PC-3 (cell line): Measurements from ENCODE around the gene RFLNA. TPM values are rescaled to one million over a fixed set of nuclear protein-coding genes. Genes with fewer than 3 reads are reported as not detected.

ENCODE experiments used
- ATAC-seq: fragments of 200-7000 bp; cut with Tn5 transposase; 2 replicates; pipeline ENCODE4 v1.9.1; 2020; ENCODE audit warnings: mild to moderate bottlenecking, moderate library complexity
- BruUV-seq: library from RNA; stranded (reverse); fragments of 400-500 nt; replicated peaks from 2 replicates; lab custom pipeline; 2021; lab: Mats Ljungman, UMichigan
- CTCF ChIA-PET: fragments of 300-600 bp; sonication (Branson Sonifier 250); formaldehyde crosslinking; loops from one replicate; lab custom pipeline; 2022; ENCODE audit warnings: antibody characterized with exemption; lab: Charles Lee
- POLR2A ChIA-PET: fragments of 300-600 bp; sonication (Branson Sonifier 250); formaldehyde crosslinking; loops from one replicate; lab custom pipeline; 2022; ENCODE audit warnings: antibody characterized with exemption; ENCODE audit not compliant: unreplicated experiment; lab: Charles Lee
- DNase-seq: peaks from one replicate; pipeline ENCODE4 v3.0.0-alpha.2; 2015
- H2AFZ ChIP-seq: fragments of 300-600 bp; sonication (generic); 2 replicates; pipeline ENCODE4 v1.6.0; 2016; ENCODE audit warnings: antibody characterized with exemption, low read length
- H3F3A ChIP-seq: fragments of 300-600 bp; sonication (generic); one replicate; pipeline ENCODE4 v1.6.0; 2017; ENCODE audit warnings: antibody characterized with exemption, low read length, control low read depth, mild to moderate bottlenecking; ENCODE audit not compliant: unreplicated experiment
- H3K27ac ChIP-seq: fragments of 300-600 bp; sonication (generic); 2 replicates; pipeline ENCODE4 v1.5.1; 2016; ENCODE audit warnings: mild to moderate bottlenecking, low read length
- H3K27me3 ChIP-seq: fragments of 300-600 bp; sonication (generic); 2 replicates; pipeline ENCODE4 v1.6.1; 2016; ENCODE audit warnings: low read length, mixed read lengths
- H3K36me3 ChIP-seq: fragments of 300-600 bp; sonication (generic); 2 replicates; pipeline ENCODE4 v1.6.1; 2016; ENCODE audit warnings: low read depth, mixed run types, low read length, mixed read lengths
- H3K4me1 ChIP-seq: fragments of 300-600 bp; sonication (generic); 2 replicates; pipeline ENCODE4 v1.5.1; 2016; ENCODE audit warnings: low read length; ENCODE audit not compliant: insufficient read depth
- H3K4me2 ChIP-seq: fragments of 300-600 bp; sonication (generic); 2 replicates; pipeline ENCODE4 v1.6.0; 2016; ENCODE audit warnings: low read length
- H3K4me3 ChIP-seq: fragments of 300-600 bp; sonication (generic); 2 replicates; pipeline ENCODE4 v1.5.1; 2016; ENCODE audit warnings: mild to moderate bottlenecking, low read length, mixed read lengths
- H3K79me2 ChIP-seq: fragments of 300-600 bp; sonication (generic); 2 replicates; pipeline ENCODE4 v1.6.1; 2017; ENCODE audit warnings: low read length, mixed read lengths
- H3K9ac ChIP-seq: fragments of 300-600 bp; sonication (generic); 2 replicates; pipeline ENCODE4 v1.6.0; 2016; ENCODE audit warnings: mild to moderate bottlenecking, low read length
- H3K9me2 ChIP-seq: fragments of 300-600 bp; sonication (generic); replicated peaks from 2 replicates; pipeline ENCODE4 v1.6.1; 2016; ENCODE audit warnings: mixed run types, low read length, mixed read lengths
- H3K9me3 ChIP-seq: fragments of 300-600 bp; sonication (generic); 2 replicates; pipeline ENCODE4 v1.6.1; 2016; ENCODE audit warnings: low read length, mixed read lengths
- H4K20me1 ChIP-seq: fragments of 300-600 bp; sonication (generic); 2 replicates; pipeline ENCODE4 v1.6.1; 2016; ENCODE audit warnings: low read length, mixed read lengths
- EZH2 ChIP-seq: fragments of 300-600 bp; sonication (generic); IDR thresholded peaks from one replicate; pipeline ENCODE4 v1.6.1; 2017; ENCODE audit warnings: antibody characterized with exemption, mild to moderate bottlenecking, low read length; ENCODE audit not compliant: unreplicated experiment
- EZH2phosphoT487 ChIP-seq: fragments of 300-600 bp; sonication (generic); IDR thresholded peaks from 2 replicates; pipeline ENCODE4 v1.6.1; 2018; ENCODE audit warnings: mild to moderate bottlenecking, antibody characterized with exemption, low read length, borderline replicate concordance
- intact Hi-C: fragments of 100-400 bp; cut with micrococcal nuclease; formaldehyde crosslinking; loops from 2 replicates; pipeline ENCODE4 v1.9.0; 2023
- total RNA-seq: library from RNA; depleted of rRNA; stranded (reverse); fragments of >200 nt; gene quantifications from 2 replicates; pipeline ENCODE4 v1.2.3, GENCODE V29; 2014
- TF ChIP-seq, protein P1 (sequence below): fragments of 300-600 bp; sonication (generic); conservative IDR thresholded peaks from 2 replicates; pipeline ENCODE4 v1.5.1; 2017; ENCODE audit warnings: antibody characterized with exemption, low read depth, mild to moderate bottlenecking, low read length

The RFLNA gene
- total RNA-seq, 1 experiment from 2014 or later: not detected

DNA sequence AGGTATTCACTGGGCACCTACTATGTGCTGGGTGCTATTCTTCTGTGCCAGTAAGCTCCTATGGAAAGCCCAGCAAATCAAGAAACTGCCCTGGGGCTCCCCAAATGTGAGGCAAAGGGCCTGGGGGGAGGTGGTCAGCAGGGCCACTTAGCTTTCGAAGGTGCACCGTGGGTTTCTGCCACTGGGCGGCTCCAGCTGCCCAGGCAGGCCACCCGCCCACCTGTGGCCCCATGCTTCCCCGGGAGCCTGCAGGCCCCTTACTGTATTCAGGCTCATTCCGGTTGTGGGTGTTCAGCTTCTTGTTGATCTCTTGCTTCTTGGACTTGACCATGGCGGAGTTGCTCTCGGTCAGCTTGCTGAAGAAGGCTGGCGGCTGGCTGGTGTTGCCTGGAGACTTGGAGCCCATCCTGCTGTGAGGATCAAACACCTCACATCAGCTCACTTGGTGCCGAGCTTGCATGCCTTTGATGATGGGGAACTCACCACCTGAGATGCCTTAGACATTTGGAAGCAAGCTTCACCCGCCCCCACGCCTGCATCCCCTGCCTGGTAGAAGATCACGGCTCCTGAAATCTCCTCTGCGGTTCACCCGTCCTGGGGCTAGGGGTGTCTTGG lies 37.3 kb downstream of the RFLNA start:
- ChIA-PET CTCF (no interaction called here), POLR2A (no interaction called here)
- Histone ChIP-seq H3K27ac (no peak overlapping the region), H3K27me3 (no peaks in the 10 kb centered on the region), H3K4me3 (no peak overlapping the region), H3K4me2 (no peak overlapping the region), H3K9me2 (no peaks in the 10 kb centered on the region), H3K36me3 (peaks cover 93% of the 10 kb centered on the region), H3K79me2 (no peaks in the 10 kb centered on the region), H3F3A (no peaks in the 10 kb centered on the region), H3K4me1 (no peaks in the 10 kb centered on the region), H2AFZ (no peak overlapping the region), H4K20me1 (0 out of 2 replicates have a peak, but pooled peaks cover 6% of the 10 kb centered on the region), H3K9me3 (no peaks in the 10 kb centered on the region), H3K9ac (no peak overlapping the region)
- intact Hi-C loops: no loop called here
- no TSS peak for BruUV-seq
- ATAC-seq (peak; percentile 38; the same call in 1 of the 2 replicates), DNase-seq (peak; percentile 26)
- TF ChIP-seq, protein P1, sequence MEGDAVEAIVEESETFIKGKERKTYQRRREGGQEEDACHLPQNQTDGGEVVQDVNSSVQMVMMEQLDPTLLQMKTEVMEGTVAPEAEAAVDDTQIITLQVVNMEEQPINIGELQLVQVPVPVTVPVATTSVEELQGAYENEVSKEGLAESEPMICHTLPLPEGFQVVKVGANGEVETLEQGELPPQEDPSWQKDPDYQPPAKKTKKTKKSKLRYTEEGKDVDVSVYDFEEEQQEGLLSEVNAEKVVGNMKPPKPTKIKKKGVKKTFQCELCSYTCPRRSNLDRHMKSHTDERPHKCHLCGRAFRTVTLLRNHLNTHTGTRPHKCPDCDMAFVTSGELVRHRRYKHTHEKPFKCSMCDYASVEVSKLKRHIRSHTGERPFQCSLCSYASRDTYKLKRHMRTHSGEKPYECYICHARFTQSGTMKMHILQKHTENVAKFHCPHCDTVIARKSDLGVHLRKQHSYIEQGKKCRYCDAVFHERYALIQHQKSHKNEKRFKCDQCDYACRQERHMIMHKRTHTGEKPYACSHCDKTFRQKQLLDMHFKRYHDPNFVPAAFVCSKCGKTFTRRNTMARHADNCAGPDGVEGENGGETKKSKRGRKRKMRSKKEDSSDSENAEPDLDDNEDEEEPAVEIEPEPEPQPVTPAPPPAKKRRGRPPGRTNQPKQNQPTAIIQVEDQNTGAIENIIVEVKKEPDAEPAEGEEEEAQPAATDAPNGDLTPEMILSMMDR: peak; percentile 53
- TF ChIP-seq EZH2phosphoT487: no peak

DNA sequence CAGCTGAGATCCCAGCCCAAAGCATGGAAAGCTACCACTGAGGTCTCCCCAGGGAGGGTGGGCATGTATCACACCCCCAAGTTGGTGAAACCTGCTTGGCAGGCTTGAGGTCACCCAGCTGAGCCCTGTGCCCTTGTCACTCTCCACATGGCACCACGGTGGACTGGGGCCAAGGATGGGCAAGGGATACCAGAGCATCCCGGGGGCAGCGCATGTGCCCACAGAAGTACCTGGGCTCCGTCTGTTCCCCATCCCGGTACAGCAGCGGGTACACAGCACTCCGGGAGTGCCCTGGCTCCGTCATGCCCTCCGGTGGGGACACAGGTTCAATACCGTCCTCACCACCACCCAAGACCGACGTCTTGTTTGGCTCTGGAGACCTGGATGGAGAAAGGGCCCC lies 38.0 kb downstream of the RFLNA start:
- Histone ChIP-seq H3K9ac (no peak overlapping the region), H3K9me3 (no peaks in the 10 kb centered on the region), H3K4me2 (no peak overlapping the region), H3K27me3 (no peaks in the 10 kb centered on the region), H3F3A (no peaks in the 10 kb centered on the region), H4K20me1 (0 out of 2 replicates have a peak, but pooled peaks cover 6% of the 10 kb centered on the region), H3K27ac (no peak overlapping the region), H3K9me2 (no peaks in the 10 kb centered on the region), H3K4me1 (no peaks in the 10 kb centered on the region), H2AFZ (no peak overlapping the region), H3K4me3 (no peak overlapping the region), H3K79me2 (no peaks in the 10 kb centered on the region), H3K36me3 (peaks cover 93% of the 10 kb centered on the region)
- ChIA-PET POLR2A (no interaction called here), CTCF (no interaction called here)
- intact Hi-C loops: no loop called here
- ATAC-seq: no peak
- TF ChIP-seq EZH2phosphoT487: no peak
- TF ChIP-seq EZH2: no peak
- TF ChIP-seq, protein P1: no peak
- DNase-seq: no peak
- BruUV-seq: no TSS peak

DNA sequence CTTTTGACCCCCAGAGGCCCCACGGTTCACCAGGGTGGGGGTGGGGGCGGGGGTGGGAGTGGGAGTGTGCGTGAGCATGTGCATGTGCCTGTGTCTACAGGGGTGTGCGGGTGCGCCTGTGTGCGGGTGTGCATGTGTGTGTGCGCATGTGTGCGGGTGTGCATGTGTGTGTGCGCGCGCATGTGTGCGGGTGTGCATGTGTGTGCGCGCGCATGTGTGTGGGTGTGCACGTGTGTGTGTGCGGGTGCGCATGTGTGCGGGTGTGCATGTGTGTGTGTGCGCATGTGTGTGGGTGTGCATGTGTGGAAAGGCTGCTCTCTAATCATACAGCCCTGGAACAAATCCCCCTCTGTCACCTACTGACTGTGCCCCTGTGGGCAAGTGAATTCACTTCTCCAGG lies 38.8 kb downstream of the RFLNA start:
- TF ChIP-seq, protein P1: no peak
- no peak for TF ChIP-seq EZH2
- Histone ChIP-seq H3K27ac (no peak overlapping the region), H3F3A (no peaks in the 10 kb centered on the region), H3K9me2 (no peaks in the 10 kb centered on the region), H3K27me3 (no peaks in the 10 kb centered on the region), H3K9me3 (no peaks in the 10 kb centered on the region), H3K4me1 (no peaks in the 10 kb centered on the region), H3K79me2 (no peaks in the 10 kb centered on the region), H3K9ac (no peak overlapping the region), H3K4me2 (no peak overlapping the region), H2AFZ (no peak overlapping the region), H3K36me3 (peaks cover 85% of the 10 kb centered on the region), H3K4me3 (no peak overlapping the region), H4K20me1 (0 out of 2 replicates have a peak, but pooled peaks cover 6% of the 10 kb centered on the region)
- ChIA-PET POLR2A (no interaction called here), CTCF (no interaction called here)
- no peak for ATAC-seq
- no peak for DNase-seq
- intact Hi-C loops: no loop called here
- BruUV-seq: no TSS peak
